ENCODE data around the gene RNF220.

RNF220 gene

DNA sequence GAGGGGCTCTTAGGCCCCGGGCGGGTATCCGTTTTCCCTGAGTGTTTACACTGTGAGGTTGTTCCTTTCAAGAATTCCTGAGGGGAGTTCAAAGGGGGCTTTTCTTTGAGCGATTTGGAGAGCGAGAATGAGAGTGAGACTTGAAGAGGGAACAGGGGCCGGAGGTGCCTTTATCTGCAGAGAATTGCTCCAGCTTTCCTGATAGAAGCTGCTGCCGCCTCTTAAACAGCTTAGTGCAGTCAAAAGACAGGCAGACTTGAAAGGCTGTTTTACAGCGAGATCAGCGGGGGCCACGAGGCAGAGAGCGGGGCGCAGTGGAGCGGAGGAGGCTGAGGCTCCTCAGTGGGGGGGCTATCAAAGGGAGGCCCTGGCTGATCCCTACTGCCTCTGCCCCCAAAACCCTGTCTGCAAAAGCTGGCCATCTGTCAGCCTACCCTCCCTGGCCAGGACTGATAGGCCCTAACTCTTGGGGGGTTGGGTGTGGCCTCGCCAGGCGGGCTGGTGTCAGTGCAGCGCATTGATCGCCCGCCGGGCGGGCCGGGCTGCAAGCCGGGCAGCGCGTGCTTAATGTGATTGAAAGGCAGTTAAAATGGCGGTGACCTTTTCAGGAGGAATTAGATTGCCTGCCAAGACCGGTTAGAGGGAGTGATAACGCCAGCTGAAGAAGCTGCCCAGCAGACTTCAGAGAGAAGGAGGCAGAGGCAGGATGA is 232.8 kb downstream of the RNF220 start:
- H3K4me3 ChIP-seq (ENCODE audit: low read length), result no peak overlapping the region
- no peak for DNase-seq (ENCODE audit: low read depth)
- TF ChIP-seq CTCF (conservative IDR thresholded peaks at IDR 0.05; ENCODE audit: low read length), result no peak

GRCh38 chr1:44640200-44640853 is 235.3 kb downstream of the RNF220 start:
- no peak for DNase-seq (ENCODE audit: low read depth)
- no peak overlapping the region for H3K4me3 ChIP-seq (ENCODE audit: low read length)
- no peak for TF ChIP-seq CTCF (conservative IDR thresholded peaks at IDR 0.05; ENCODE audit: low read length)

DNA sequence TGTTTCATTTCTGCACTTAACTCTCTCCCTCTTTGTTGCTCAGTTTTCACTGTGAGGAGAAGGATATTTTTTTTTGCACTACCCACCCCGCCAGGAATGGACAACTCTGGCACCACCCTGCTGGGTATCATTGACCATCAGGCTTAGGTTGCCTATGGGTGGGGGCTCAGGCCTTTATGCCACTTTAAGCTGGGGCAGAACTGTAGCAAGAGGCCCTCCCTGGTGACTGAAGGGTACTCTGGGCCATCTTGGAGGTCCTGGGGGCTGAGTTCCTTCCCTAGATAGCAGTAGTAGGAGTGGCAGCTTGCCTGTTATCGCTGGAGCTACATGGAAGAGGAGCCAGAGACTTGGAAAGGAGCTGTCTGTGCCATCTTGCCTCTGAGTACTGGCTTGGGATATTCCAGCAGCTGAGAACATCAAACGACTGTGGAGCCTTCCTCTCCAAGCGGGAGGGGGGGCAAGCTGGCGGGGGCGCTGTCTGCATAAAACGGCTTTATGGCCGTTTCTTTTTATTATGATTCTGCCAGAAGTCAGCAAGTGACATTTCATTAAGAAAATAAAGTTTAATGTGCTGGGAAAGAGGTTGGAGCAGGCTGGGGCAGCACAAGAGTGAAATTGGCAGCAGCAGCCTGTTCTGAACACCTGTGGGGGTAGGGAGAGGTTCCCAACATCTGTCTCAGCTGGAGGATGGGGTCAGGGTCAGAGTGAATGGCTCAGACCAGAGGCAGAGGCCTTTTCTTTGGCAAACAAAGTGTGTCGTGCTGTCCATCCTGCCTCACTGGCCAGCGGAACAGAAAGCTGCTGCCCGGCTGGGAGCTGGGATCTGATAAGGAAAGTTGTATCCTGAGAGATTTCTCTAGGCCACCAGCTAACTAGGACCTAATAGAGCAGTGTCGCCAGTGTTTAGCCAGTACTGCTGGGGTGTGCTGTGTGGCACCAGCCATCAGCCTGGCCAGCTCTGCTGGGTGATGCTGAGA is 236.4 kb downstream of the RNF220 start:
- DNase-seq (ENCODE audit: low read depth), result no peak
- TF ChIP-seq CTCF (conservative IDR thresholded peaks at IDR 0.05; ENCODE audit: low read length), result no peak
- H3K4me3 ChIP-seq (ENCODE audit: low read length), result no peak overlapping the region

DNA sequence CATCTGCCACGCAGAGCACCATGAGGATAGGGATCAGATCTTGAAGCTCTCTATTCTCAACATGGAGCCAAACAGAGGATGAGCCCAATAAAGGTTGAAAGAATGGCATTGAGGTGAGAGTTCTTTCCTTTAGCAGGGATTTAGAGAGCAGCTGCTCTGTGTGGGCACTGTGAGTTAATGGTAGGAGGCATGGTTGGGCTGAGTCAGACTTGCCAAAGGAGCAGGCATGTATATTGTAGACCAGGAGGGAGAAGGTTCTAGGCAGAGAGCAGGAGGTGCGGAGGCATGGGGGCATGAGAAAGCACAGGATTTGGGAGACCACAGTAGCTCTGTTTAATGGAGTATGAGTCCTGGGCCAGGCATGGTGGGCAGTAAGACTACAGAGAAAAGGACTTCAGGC is 237.2 kb downstream of the RNF220 start:
- H3K4me3 ChIP-seq (ENCODE audit: low read length), result no peak overlapping the region
- no peak for DNase-seq (ENCODE audit: low read depth)
- no peak for TF ChIP-seq CTCF (conservative IDR thresholded peaks at IDR 0.05; ENCODE audit: low read length)

GRCh38 chr1:44642925-44643324 is 237.9 kb downstream of the RNF220 start:
- no peak for DNase-seq (ENCODE audit: low read depth)
- no peak for TF ChIP-seq CTCF (conservative IDR thresholded peaks at IDR 0.05; ENCODE audit: low read length)
- H3K4me3 ChIP-seq (ENCODE audit: low read length), result no peak overlapping the region

DNA sequence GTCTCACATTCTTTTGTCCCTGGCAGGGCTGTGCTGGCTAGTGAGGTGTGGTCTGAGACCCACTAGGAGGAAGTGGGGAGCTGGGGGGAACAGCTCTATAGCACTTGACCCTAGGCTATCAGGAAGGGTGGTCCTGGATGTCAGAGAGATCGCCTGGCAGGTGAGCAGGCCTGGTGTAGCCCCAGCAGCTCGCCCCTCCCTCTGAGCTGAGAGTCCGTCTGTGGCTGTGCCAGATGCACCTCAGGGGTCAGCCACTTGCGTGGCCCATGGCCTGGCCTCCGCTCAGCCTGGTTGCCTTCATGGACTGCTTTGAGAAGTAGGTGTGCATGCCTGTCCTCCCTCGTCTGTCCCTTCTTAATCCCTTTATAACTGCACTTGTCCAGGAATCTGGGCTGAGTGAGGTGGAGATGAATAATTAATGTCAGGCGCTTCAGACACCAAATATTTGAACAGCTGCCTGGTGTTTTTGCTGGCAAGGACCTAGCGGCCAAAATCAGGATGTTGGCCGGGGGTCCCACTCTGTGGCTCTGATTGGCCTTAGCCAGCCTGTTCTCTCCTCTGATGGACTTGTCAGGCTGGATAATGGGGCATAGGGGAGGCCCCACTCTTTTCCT is 238.8 kb downstream of the RNF220 start:
- H3K4me3 ChIP-seq (ENCODE audit: low read length), result no peak overlapping the region
- no peak for DNase-seq (ENCODE audit: low read depth)
- no peak for TF ChIP-seq CTCF (conservative IDR thresholded peaks at IDR 0.05; ENCODE audit: low read length)
